HepG2 (cell line): ENCODE data around the gene NRG2. TPM values are rescaled to one million over a fixed set of nuclear protein-coding genes. Genes with fewer than 3 reads are reported as not detected.

Source experiments
- ATAC-seq: fragments of 200-7000 bp; cut with Tn5 transposase; 3 replicates; pipeline ENCODE4 v1.9.1; 2020; ENCODE audit warnings: mild to moderate bottlenecking, moderate library complexity
- BruUV-seq: library from RNA; stranded (reverse); fragments of 400-500 nt; replicated peaks from 2 replicates; lab custom pipeline; 2021; lab: Mats Ljungman, UMichigan
- CTCF ChIA-PET: fragments of 300-600 bp; formaldehyde crosslinking; extraction: SDS; loops from one replicate; lab custom pipeline; 2021; ENCODE audit warnings: low total read pairs, inconsistent platforms, low intra/inter-chr PET ratio; lab: Yijun Ruan, JAX
- POLR2A ChIA-PET: fragments of 350-600 bp; sonication (Branson Sonifier 250); formaldehyde crosslinking; loops from one replicate; lab custom pipeline; 2020; ENCODE audit warnings: antibody characterized with exemption, inconsistent platforms; lab: Yijun Ruan, JAX
- DNase-seq: peaks from one replicate; pipeline ENCODE4 v3.0.0-alpha.2; 2015; ENCODE audit warnings: low spot score
- FAIRE-seq: peaks from 3 replicates; lab custom pipeline; 2011; peaks lifted over from hg19 to GRCh38; lab: Jason Lieb, UNC
- H2AFZ ChIP-seq: one replicate; pipeline ENCODE4 v1.6.1; 2011; ENCODE audit warnings: low read length, inconsistent platforms
- H3K27ac ChIP-seq: fragments of 300-600 bp; 3 replicates; pipeline ENCODE4 v1.8.0; 2011; ENCODE audit warnings: mixed run types, mild to moderate bottlenecking, mixed read lengths, low read length, inconsistent platforms; ENCODE audit not compliant: insufficient read depth; ENCODE audit errors: extremely low read length
- H3K27me3 ChIP-seq, 2 experiments: fragments of 200-600 bp in 1 of 2; 2 replicates in 1 of 2; 3 replicates in 1 of 2; pipeline versions ENCODE4 v1.6.0 to v1.8.0; 2011; ENCODE audit warnings: low read length in 2 of 2, mild to moderate bottlenecking in 2 of 2, moderate library complexity in 2 of 2, inconsistent platforms in 1 of 2; ENCODE audit not compliant: insufficient read depth in 2 of 2, control insufficient read depth in 1 of 2
- H3K36me3 ChIP-seq, 2 experiments: fragments of 200-600 bp in 1 of 2; replicated peaks in 1 of 2; 2 replicates in 1 of 2; 3 replicates in 1 of 2; pipeline versions ENCODE4 v1.5.1 to v1.8.0; 2011; ENCODE audit warnings: low read length in 2 of 2, inconsistent platforms in 1 of 2; ENCODE audit not compliant: insufficient read depth in 2 of 2, control insufficient read depth in 1 of 2
- H3K4me1 ChIP-seq: 2 replicates; pipeline ENCODE4 v1.5.1; 2012; ENCODE audit warnings: low read length, inconsistent platforms; ENCODE audit not compliant: insufficient read depth
- H3K4me2 ChIP-seq: 2 replicates; pipeline ENCODE4 v1.6.0; 2011; ENCODE audit warnings: low read depth, low read length, inconsistent platforms
- H3K4me3 ChIP-seq, 3 experiments: fragments of 200-600 bp in 1 of 3; sonication (generic), shearing (Covaris generic) in 1 of 3; replicated peaks in 1 of 3; 2 replicates each; pipeline ENCODE4 v1.5.1; 2011 to 2016; ENCODE audit warnings: low read length in 3 of 3, inconsistent platforms in 2 of 3, low read depth in 2 of 3, mild to moderate bottlenecking in 2 of 3, control low read depth in 1 of 3, mixed read lengths in 1 of 3; ENCODE audit not compliant: insufficient read depth in 1 of 3
- H3K79me2 ChIP-seq: one replicate; pipeline ENCODE4 v1.6.1; 2011; ENCODE audit warnings: low read length, inconsistent platforms; ENCODE audit not compliant: insufficient read depth
- H3K9ac ChIP-seq: 2 replicates; pipeline ENCODE4 v1.6.0; 2011; ENCODE audit warnings: mild to moderate bottlenecking, low read depth, low read length, inconsistent platforms; ENCODE audit not compliant: insufficient read depth
- H3K9me3 ChIP-seq: 2 replicates; pipeline ENCODE4 v1.5.1; 2012; ENCODE audit warnings: mild to moderate bottlenecking, low read length
- H4K20me1 ChIP-seq: 2 replicates; pipeline ENCODE4 v1.6.0; 2011; ENCODE audit warnings: inconsistent platforms, mild to moderate bottlenecking, low read length, moderate library complexity; ENCODE audit not compliant: insufficient read depth
- WGBS: methylation state at CpG from one replicate; pipeline ENCODE4 v1.1.6; 2017; ENCODE audit warnings: low lambda C conversion rate; 5-methylcytosine and 5-hydroxymethylcytosine counted together
- in situ Hi-C: cut with HindIII; loops from 2 replicates; pipeline ENCODE4 v1.10.0; 2017; ENCODE audit warnings: low pct_unique_long_range_greater_than_20kb; ENCODE audit not compliant: extremely low pct_ligation_motif_present
- intact Hi-C: fragments of 100-400 bp; cut with micrococcal nuclease; formaldehyde crosslinking; loops from one replicate; pipeline ENCODE4 v1.10.0; 2022; ENCODE audit not compliant: unreplicated experiment
- polyA plus RNA-seq, 8 experiments: library from polyadenylated mRNA; depleted of rRNA in 3 of 8; stranded (reverse) in 7 of 8; unstranded in 1 of 8; fragments of >200 nt; fragmentation: Illumina TruSeq in 4 of 8; extraction: Trizol in 4 of 8; gene quantifications; 2 replicates each; pipeline versions ENCODE4 v1.2.1 to v1.2.3, GENCODE V29; 2011 to 2016; ENCODE audit warnings: low read depth in 4 of 8, missing spikeins in 1 of 8, mixed read lengths in 1 of 8; ENCODE audit not compliant: insufficient read depth in 1 of 8
- total RNA-seq, 5 experiments: library from RNA; depleted of rRNA; stranded (reverse); fragments of >200 nt; fragmentation: Illumina TruSeq; extraction: Trizol; gene quantifications; 2 replicates each; pipeline ENCODE4 v1.2.3, GENCODE V29; 2016; ENCODE audit warnings: low read depth in 1 of 5
- TF ChIP-seq, protein P1 (sequence below): sonication (generic); formaldehyde crosslinking; IDR thresholded peaks from 2 replicates; pipeline ENCODE4 v1.9.0; 2022; ENCODE audit warnings: missing genetic modification reagents, mild to moderate bottlenecking, borderline replicate concordance
- TF ChIP-seq, protein P2 (sequence below): sonication (generic); formaldehyde crosslinking; IDR thresholded peaks from 2 replicates; pipeline ENCODE4 v1.8.1; 2022; ENCODE audit warnings: low read depth, mild to moderate bottlenecking, missing genetic modification reagents

NRG2 gene
- total and polyA plus RNA-seq, 2 of the 13 experiments (the other 11 are each of a cell fraction or from before 2014, with no cell fraction given), result not detected

DNA sequence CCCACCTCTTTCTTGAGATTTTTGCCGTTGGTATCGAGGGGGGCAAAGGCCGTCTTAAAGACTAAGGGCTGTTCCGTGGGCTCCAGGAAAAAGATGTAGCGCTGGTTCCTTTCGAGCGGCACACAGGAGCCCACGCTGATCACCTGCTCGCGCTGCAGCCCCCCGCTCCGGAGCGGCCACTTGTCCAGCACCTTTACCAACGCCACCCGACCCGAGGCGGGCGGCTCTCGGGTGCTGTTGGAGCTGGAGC is 781 bp downstream of the NRG2 start:
- CTCF ChIA-PET, result no interaction called here
- in situ Hi-C loops, result no loop called here
- H3K4me3 ChIP-seq, result peak overlapping the region; percentile 55 to 70 (median 57); a peak in 5 of 6 replicates
- POLR2A ChIA-PET, result no interaction called here
- TF ChIP-seq, protein P1, sequence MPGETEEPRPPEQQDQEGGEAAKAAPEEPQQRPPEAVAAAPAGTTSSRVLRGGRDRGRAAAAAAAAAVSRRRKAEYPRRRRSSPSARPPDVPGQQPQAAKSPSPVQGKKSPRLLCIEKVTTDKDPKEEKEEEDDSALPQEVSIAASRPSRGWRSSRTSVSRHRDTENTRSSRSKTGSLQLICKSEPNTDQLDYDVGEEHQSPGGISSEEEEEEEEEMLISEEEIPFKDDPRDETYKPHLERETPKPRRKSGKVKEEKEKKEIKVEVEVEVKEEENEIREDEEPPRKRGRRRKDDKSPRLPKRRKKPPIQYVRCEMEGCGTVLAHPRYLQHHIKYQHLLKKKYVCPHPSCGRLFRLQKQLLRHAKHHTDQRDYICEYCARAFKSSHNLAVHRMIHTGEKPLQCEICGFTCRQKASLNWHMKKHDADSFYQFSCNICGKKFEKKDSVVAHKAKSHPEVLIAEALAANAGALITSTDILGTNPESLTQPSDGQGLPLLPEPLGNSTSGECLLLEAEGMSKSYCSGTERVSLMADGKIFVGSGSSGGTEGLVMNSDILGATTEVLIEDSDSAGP (CRISPR knock-in tag), result 0 out of 2 replicates have a peak, but pooled peaks have one; percentile 8
- TF ChIP-seq, protein P2, sequence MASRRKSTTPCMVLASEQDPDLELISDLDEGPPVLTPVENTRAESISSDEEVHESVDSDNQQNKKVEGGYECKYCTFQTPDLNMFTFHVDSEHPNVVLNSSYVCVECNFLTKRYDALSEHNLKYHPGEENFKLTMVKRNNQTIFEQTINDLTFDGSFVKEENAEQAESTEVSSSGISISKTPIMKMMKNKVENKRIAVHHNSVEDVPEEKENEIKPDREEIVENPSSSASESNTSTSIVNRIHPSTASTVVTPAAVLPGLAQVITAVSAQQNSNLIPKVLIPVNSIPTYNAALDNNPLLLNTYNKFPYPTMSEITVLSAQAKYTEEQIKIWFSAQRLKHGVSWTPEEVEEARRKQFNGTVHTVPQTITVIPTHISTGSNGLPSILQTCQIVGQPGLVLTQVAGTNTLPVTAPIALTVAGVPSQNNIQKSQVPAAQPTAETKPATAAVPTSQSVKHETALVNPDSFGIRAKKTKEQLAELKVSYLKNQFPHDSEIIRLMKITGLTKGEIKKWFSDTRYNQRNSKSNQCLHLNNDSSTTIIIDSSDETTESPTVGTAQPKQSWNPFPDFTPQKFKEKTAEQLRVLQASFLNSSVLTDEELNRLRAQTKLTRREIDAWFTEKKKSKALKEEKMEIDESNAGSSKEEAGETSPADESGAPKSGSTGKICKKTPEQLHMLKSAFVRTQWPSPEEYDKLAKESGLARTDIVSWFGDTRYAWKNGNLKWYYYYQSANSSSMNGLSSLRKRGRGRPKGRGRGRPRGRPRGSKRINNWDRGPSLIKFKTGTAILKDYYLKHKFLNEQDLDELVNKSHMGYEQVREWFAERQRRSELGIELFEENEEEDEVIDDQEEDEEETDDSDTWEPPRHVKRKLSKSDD (CRISPR knock-in tag), result no peak
- TF ChIP-seq, all 625 proteins: peak for 1
- Histone ChIP-seq H3K27me3 (peaks cover 10 to 53% of the 10 kb centered on the region in 2 experiments; a peak in 4 of 5 replicates), H3K79me2 (no peaks in the 10 kb centered on the region), H4K20me1 (no peaks in the 10 kb centered on the region), H3K9ac (no peak overlapping the region), H3K9me3 (no peaks in the 10 kb centered on the region), H3K27ac (no peak overlapping the region), H3K36me3 (no peaks in the 10 kb centered on the region), H3K4me2 (peak overlapping the region; percentile 85), H2AFZ (no peak overlapping the region), H3K4me1 (peaks cover 6% of the 10 kb centered on the region; the same call in 1 of the 2 replicates)
- ATAC-seq (no peak), FAIRE-seq (no peak), DNase-seq (no peak)
- BruUV-seq, result no TSS peak
- intact Hi-C loops, result no loop called here
- WGBS, result 0% methylated on average over 3 of the region's 19 CpGs
